OCI-LY1 (cell line): Measurements from ENCODE around the gene PEX11B.

Source experiments
- EZH2 ChIP-seq: fragments of 200-600 bp; sonication (generic), shearing (Covaris generic); IDR thresholded peaks from 2 replicates; pipeline ENCODE4 v1.8.0; 2017; ENCODE audit warnings: borderline replicate concordance, mixed run types, mild to moderate bottlenecking, antibody characterized with exemption, low read length, moderate library complexity, mixed read lengths
- TF ChIP-seq, protein P1 (sequence below): fragments of 200-600 bp; sonication (generic), shearing (Covaris generic); IDR thresholded peaks from 2 replicates; pipeline ENCODE4 v1.5.1; 2017; ENCODE audit warnings: mild to moderate bottlenecking, antibody characterized with exemption, low read length, moderate library complexity, mixed read lengths

DNA sequence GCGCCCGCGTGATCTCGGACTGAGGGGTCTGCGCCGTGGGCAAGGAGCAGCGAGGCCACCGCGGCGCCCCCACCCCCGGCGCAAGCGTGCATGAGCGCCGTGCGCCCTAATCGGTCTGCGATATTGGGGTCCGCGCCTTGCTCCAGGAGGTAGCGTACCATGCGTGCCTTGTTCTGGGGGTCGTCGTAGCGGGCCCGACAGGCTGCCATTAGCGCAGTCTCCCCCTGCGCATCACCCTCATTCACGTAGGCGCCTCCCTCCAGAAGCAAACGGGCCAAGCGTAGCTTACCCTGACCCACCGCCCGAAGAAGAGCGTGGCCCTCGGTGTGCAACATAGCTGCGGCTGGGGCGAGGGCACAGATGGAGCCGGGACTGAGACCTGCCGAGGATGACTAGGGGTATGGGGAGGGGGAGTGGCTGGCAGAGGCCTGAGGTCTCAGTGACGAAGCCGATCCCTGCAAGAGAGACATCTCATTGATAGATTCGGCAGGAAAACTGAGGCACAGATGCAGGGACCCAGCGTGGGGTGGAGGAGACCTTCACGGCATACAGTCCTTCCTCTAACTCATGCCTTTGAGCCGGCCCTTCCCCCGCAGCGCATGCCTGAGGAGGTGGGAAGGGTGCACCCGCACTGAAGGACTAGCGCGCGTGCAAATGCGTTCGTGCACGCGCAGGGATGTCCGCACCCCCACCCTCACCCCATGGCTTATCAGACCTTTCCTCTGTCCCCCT, 43.1 kb upstream of the PEX11B start:
- TF ChIP-seq, protein P1, sequence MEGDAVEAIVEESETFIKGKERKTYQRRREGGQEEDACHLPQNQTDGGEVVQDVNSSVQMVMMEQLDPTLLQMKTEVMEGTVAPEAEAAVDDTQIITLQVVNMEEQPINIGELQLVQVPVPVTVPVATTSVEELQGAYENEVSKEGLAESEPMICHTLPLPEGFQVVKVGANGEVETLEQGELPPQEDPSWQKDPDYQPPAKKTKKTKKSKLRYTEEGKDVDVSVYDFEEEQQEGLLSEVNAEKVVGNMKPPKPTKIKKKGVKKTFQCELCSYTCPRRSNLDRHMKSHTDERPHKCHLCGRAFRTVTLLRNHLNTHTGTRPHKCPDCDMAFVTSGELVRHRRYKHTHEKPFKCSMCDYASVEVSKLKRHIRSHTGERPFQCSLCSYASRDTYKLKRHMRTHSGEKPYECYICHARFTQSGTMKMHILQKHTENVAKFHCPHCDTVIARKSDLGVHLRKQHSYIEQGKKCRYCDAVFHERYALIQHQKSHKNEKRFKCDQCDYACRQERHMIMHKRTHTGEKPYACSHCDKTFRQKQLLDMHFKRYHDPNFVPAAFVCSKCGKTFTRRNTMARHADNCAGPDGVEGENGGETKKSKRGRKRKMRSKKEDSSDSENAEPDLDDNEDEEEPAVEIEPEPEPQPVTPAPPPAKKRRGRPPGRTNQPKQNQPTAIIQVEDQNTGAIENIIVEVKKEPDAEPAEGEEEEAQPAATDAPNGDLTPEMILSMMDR = no peak
- TF ChIP-seq EZH2 = no peak
